Amygdala (tissue), 56 donors: ENCODE data around the gene NCSTN.

Experiments used
- DNase-seq, 56 donors: peaks; one replicate each; lab custom pipeline; 2025; lab: John Stamatoyannopoulos, UW

The NCSTN gene

DNA sequence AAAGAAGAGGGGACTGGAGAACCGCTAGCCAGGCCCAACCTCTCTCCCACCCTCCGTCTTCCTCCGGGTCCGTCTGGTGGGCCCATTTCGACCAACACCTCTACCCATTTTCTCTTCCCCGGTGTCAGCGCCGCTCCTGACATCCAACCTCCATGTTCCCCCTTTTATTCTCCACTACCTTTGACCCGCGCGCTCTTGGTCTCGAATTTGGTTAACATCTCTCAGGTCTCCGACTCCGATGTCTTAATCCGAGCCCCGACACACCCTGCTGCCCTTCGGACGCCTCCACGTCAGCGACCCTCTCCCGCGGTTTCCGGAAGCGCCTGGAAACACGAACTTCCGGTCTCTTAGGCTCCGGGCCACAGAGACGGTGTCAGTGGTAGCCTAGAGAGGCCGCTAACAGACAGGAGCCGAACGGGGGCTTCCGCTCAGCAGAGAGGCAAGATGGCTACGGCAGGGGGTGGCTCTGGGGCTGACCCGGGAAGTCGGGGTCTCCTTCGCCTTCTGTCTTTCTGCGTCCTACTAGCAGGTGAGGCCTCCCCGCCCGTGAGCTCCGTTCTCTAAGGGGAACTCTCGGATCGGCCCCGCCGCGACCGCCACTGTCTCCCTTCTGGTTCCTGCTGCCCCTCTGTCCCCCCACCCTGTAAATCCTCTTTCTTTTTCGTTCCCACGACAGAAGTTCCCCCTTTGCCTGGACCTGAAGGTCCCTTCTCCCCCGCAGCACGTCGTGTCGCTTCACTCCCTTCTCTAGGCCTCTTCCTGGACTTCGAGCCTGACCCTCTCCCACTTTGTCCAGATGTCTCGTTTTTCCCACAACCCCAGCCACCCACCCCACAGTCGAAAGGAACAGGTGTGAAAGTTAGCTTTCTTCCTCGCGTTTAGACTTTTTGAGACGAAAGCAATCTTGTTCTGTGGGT lies at the start of gene NCSTN, which contains the start of gene COPA:
Gene NCSTN (plus strand): TSS at position 431 of the 917 bp plus-strand sequence. CDS start 14 bp downstream, at position 445.
Gene COPA (minus strand): TSS at position 298 of the 917 bp plus-strand sequence. CDS start 80 bp downstream, at position 218.
- peak; percentile 28 to 93 (median 84) for DNase-seq

DNA sequence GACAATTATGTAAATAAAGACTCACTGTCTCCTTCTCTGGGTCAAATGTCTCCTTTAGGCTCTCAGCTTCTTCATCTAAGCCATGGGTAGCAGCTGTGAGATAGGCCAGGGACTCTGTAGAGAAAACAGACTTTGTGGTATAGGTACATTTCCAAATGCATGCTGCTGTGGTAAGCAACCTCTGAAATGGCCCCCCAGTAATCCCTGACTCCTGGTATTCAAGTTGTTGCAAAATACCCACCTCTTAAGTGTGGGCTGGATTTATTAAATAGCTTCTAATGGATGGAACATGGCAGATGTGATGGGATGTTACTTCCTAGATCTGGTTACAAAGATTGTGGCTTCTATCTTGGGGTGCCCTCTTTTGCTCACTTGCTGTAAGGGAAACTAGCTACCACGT lies 47.1 kb upstream of the NCSTN start:
- no peak for DNase-seq

DNA sequence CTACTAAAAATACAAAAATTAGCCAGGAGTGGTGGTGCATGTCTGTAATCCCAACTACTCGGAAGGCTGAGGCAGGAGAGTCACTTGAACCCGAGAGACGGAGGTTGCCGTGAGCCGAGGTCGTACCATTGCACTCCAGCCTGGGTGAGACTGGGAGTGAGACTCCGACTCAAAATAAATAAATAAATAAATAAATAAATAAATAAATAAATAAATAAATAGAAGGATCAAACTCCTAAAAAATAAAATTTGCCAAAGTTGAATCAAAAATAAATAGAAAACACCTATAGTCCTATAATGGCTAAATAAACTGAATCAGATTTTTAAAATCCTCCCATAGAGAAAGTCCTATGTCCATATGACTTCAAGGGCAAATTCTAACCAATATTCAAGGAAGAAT lies 43.0 kb upstream of the NCSTN start:
- no peak for DNase-seq

DNA sequence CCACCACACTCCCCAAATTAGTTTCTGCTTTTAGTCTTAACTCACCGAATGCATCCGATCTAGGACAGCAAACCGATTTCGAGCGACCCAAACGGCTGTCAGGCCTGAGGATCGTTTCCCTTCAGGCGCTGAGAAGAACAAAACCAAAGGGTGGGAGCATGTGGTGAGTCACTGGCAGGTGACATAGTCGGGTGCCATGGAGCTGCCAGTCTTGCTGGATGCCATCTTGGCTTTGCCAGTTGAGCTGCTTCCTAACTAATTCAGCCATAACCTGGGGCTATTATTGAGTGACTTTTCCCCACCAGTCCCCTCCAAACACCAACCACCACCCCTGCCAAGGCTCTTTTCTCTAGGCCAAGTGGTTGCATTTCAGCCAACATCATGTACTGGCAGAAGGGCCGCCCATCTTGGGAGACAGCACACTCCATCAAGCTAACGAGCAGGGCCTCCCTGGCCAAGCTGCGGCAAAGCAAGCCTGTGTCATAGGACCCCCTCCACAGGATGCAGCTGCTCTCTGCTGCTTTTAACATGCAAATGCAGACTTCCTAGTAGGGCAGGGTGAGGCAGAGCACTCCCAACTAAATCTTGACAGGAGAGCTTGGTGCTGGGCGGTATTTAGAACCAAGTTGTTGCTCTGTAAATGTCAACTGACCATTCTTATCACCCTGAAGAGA lies 35.9 kb upstream of the NCSTN start:
- DNase-seq, result peak in 1 of 56 donors; percentile 7

DNA sequence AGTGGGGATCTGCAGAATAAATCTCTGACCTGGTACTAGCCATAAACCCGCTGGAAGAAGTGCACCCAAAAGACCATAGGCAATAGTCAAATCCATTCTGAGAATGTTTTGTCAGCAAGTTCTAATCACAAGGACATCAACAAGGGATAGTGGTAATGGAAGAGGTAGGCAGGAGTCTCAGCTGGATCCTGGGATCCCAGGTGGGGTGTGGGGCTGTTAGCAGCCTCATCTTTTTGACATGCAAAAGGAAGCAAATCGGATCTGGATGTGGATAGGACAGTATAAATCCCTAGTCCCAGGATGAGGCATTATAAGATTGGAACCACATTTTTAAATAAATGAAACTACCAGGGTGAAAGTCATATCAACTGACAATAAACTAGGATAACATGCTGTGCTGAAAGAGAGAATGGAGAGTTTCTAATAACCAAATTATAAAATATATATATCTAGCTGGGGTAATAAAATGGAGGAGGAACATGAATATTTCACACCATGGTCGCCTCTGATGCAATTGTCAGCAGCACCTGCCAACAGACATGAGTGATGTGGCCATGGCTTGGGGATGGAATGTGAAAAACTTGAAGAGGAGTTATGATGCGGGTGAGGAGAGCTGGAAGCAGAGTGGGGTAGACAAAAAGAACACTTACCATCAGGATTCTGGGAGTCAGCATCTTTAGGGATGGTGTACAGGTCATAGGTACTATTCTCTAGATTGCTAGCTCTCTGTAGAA lies 34.6 kb upstream of the NCSTN start:
- no peak for DNase-seq

DNA sequence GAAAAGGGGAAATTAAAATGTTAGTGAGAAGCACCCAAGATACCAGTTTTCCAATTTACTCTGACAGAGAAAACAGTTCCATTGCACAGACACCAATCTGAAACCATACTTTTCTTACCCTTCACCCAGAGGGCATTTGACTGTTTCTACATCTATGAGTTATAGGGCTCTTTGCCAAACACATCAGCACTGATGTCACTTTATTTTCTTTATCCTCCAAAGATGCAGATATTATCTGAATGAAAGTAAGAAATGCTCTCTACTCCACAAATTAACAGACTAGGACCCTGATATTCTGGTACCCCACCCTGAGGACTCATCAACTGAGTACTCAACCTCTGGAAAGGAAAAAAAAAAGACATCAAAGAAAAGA lies 34.0 kb upstream of the NCSTN start:
- DNase-seq, result no peak

DNA sequence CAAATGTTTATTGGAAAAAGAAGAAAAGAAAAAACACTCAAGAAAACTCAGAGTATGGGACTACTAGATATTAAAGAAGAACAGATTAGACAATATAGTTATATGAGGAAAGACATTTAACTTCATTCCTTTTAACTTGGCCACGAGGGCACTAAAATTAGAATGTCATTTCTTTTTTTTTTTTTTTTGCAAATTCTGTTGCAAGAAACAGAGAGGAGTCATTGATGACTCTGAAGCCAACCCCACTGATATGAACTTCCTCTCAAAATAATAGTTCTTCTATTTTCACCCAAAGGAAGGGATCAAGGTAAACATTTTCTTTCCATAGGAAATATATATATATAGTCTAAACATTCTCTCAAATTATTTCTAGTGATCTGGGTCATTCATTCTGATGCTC lies 33.6 kb upstream of the NCSTN start:
- no peak for DNase-seq

DNA sequence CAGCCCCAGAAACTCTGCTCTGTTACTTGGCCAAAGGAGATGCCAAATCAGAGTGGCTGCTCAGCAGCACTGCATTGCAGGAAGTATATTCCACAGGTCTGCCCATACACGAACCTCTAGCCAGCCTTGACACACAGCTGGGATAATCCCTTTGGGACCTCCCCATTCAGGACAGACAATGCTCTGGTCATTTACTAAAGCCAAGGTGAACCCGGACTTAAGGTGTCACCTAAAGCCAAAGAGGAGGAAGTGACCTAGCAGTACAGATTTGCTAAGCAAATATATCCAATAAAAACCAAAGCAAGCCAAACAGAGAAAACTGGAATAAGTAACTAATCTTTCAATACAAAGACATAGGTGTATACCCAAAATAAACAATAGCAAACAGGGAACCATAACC lies 27.8 kb upstream of the NCSTN start:
- no peak for DNase-seq

DNA sequence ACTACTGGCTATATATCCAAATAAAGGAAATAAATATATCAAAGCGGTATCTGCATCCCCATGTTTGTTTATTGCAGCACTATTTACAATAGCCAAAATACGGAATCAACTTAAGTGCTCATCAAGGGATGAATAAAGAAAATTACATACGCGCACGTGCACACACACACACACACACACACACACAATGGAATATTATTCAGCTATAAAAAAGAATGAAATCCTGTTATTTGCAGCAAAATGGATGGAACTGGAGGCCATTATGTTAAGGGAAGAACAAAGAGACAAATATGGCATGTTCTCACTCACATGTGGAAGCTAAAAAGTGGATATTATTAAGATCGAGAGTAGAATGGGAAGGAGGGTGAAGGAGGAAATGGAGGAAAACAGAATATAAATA lies 20.4 kb upstream of the NCSTN start:
- DNase-seq, result no peak

DNA sequence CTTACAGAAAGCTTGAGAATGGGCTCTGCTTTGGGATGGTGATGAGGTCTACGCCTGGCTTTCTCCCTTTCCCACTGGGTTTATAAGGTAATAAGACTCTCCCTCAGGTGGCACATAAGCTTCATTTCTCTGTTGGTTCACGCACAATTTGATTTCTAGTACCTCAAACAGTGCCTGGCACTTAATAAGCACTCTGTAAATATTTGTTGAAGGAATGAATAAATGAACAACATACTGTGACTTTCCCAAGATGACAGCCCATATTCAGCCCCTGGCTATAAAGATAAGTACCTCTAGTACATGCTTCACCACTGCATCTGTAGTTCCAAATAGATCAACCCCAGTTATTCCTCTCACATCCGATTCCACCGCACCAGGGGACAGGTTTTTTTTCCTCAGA lies 17.9 kb upstream of the NCSTN start:
- no peak for DNase-seq

DNA sequence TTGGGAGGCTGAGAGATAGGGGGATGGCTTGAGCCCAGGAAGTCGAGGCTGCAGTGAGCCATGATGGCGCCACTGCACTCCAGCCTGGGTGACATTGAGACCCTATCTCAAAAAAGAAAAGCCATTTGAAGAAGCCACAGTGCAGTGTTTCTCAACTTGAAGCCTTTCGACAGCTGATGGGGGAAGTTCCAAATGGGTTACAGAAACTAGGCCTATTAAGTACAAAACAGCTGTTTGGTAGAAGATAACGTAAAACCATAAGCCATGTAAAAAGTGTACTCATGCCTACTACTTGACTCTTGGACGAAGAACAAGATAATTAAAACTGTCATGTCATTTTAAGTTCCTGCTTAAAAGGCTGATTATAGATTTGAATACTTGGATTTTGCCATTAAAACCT lies 16.8 kb upstream of the NCSTN start:
- DNase-seq, result no peak

DNA sequence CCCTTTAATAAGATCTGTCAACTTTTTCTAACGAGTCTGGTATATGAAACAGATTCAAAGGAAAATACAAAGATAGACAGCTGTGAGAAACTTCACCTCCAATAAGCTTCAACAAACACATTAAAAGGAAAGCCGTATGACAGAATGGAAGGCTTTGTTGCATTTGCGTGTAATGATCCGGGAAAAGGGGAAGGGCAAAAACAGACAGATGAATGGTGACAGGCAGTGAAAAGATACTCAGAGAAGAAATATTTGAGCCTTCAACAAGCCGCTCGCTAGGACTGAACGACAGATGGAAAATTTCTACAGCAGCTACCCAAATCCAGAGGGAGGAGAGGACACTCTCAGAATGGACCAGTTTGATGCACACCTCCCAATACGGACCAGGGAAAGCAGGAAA lies 15.0 kb upstream of the NCSTN start:
- peak in 15 of 56 donors; percentile 5 to 58 (median 29) for DNase-seq

DNA sequence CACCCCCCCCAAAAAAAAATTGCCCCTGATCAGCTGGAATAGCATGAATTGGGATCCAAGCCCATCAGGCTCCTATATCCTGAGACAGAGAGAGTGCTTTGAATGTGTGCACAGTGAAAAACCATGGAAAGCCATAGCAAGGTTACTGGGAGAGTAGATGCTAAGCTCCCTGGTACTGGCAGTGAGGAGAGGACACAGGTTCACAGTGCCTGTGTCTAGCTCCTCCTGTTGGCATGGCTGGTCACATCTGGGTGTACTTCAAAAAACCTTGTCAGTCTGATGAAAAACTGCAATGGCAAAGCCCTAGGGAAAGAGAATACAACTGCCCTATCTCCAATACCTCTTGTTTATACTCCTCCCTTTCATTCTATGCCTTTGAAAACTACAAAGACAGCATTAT lies 13.1 kb upstream of the NCSTN start:
- peak in 1 of 56 donors; percentile 2 for DNase-seq

DNA sequence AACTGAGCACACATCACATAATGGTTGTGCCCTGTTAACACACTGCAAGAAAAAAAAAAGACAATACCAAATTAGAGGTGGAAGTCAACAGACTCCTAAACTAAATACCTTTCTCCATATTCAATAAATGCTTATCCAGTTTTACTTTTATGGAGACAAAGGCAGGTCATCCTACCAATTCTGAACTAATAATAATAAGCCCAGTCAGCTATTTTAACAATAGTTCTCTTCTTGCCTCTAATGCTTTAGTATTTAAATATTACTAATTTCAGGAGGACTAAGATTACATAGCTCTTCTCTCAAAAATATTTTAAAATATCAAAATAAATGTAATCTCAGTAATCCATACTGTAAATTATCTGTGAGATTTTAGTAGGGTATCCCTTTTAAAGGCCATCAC lies 10.7 kb upstream of the NCSTN start:
- DNase-seq, result no peak

DNA sequence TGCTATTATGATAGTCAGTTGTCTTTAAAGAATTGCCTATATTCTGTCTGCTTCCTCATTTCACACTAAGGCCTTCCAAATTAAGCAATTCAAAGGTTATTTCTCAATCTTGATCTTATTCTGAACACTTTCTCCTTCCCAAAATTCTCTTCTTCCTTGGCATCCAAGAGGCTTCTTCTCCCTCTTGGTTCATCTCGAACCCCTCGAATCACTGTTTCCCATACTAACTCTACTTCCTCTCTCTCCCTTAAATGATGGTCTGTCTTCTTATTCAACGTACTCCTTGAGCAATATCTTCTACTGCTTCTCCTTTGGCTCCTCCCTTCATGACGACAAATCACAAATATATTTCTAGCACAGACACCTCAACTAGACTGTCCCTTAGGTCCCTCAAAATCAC lies 4.6 kb upstream of the NCSTN start:
- DNase-seq, result no peak

DNA sequence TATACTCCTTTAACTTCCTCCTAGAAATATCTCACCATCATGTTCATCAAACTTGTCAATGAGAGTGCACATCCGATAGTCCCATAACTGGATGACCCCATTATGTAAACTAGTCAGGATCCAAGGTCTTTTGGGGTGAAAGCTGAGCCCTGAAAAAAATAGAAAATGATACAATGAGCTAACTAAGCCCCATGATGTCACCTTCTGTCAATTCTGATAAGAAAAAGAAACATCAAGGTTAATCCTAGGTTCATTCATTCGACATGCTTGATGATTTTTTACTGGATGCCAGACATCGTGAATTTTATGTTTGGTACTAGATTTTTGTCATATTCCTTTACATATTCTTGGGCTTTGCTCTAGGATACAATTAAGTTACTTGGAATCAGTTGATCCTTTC lies 3.0 kb upstream of the NCSTN start:
- no peak for DNase-seq

DNA sequence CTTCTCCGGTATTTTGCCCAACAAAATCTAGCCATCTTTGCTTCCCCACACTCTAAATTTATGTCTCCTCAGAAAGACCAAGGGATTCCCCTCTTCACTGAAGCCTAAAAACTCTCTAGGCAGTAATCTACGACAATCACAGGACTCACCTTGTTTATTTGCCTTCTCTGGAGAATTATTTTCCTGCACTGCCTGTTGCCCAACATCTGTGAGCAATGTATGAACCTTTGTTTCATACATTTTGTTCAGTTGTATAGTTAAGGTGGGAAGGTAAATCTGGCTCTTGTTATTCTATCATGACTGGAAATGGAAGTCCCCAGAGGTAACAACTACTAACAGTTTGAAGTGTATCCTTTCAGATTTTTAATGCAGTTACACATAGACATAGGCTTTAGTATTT lies 2.3 kb upstream of the NCSTN start:
- no peak for DNase-seq

DNA sequence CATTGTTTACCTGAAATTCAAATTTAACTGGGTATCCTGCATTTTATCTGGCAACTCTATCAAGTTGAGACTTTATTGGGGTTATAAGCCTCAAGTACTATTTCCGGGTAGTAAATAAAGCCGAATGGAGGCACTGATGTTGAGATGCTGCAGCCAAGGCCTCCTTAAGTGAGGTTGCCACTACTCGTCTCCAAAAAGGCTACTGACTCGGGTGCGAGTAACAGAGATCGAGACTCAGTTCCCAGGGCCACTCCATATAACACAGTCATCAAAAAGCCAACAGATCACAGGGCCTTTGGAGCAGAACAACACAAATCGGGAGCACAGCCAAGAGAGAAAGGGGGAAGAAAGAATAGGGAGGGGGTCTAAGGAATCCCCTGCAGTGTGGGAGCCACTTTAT lies 657 bp upstream of the NCSTN start:
- peak in 1 of 56 donors; percentile 38 for DNase-seq

DNA sequence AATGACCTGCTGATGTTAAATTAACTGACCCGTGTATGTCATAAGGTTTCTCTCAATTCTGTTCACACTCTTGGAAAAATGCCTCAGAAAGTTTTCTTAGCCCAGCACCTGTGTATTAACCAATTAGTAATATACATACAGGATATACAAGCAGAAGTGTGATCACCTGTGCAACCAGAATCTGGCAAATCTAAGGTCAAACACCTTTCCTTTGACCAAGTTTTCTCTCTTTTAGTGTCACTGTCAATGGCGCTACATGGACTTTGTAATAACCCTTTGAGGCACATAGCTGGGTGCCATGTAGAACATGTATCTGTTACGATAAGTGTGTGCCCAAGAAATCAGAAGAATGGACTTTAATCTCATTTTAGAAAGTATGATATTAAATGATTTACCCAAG lies 1.1 kb downstream of the NCSTN start:
- DNase-seq, result no peak

DNA sequence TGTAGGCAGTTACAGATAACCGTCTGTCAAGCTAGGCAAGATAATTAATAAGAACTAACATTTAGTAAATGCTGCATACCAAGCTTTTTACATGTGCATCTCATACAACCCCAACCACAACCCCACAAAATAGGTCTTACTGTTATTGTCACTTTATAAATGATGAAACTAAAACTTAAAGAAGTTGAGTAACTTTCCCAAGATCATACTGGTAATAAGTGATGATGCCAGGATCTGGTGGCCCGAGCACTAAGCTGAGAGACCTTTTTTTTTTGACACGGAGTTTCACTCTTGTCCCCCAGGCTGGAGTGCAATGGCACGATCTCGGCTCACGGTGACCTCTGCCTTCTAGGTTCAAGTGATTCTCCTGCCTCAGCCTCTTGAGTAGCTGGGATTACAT lies 1.8 kb downstream of the NCSTN start:
- no peak for DNase-seq

DNA sequence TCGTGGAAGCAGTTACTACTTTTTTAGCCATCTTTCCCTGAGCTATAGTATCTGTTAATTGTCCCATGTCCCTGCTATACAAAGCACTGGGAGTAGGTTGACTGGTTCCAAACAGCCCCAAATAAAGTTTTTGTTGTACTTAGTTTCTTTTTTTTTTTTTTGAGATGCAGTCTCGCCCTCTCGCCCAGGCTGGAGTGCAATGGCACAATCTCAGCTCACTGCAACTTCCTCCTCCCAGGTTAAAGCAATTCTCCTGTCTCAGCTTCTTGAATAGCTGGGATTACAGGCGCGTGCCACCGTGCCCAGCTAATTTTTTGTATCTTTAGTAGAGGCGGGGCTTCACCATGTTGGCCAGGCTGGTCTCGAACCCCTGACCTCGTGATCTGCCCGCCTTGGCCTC lies 3.3 kb downstream of the NCSTN start:
- DNase-seq, result no peak
